Astrocyte of the cerebellum (primary cell): ENCODE measurements around the gene SPTBN1.

Experiments
- DNase-seq: peaks from one replicate; pipeline ENCODE4 v3.0.0-alpha.2; 2011; ENCODE audit warnings: low read depth
- H3K4me3 ChIP-seq: 2 replicates; pipeline ENCODE4 v1.5.1; 2011; ENCODE audit warnings: mild to moderate bottlenecking, low read depth, low read length, moderate library complexity
- in situ Hi-C: cut with HindIII; loops from 2 replicates; pipeline ENCODE4 v1.10.0; 2017; ENCODE audit warnings: low sequenced_read_pairs
- TF ChIP-seq, protein P1 (sequence below): IDR thresholded peaks from 2 replicates; pipeline ENCODE4 v1.5.1; 2012; ENCODE audit warnings: low read length, low read depth, moderate library complexity, mild to moderate bottlenecking; ENCODE audit errors: missing control alignments

The SPTBN1 gene

DNA sequence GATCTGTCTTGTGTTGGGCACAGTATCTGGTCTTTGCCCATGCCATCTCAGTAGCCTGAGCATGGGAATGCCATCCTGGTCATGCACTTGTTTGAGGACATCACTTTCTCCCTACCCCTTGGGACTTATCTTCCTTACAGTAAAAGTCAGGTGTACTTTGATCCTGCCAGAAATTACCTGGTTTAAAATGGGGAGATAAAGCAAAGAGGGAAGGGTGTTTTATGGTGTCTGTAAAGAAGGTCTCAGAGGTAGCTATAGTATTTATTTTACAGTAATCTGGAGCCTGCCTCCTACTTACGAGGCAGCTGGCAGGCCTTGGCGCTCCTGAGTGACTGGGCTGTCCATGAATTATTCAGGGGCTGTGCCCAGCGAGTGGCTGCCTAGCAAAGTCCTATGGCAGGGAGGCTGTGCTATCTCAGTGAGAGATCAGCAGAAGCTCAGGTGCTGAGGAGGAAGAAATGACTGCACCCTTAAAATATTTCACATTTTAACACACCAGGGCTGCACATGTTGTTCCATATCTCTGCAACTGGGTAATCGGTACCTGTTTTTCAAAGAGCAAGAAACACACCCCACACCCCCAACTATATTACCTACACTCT is 93.9 kb downstream of the SPTBN1 start:
- H3K4me3 ChIP-seq, result no peak overlapping the region
- in situ Hi-C loops, result no loop called here
- no peak for DNase-seq
- TF ChIP-seq, protein P1, sequence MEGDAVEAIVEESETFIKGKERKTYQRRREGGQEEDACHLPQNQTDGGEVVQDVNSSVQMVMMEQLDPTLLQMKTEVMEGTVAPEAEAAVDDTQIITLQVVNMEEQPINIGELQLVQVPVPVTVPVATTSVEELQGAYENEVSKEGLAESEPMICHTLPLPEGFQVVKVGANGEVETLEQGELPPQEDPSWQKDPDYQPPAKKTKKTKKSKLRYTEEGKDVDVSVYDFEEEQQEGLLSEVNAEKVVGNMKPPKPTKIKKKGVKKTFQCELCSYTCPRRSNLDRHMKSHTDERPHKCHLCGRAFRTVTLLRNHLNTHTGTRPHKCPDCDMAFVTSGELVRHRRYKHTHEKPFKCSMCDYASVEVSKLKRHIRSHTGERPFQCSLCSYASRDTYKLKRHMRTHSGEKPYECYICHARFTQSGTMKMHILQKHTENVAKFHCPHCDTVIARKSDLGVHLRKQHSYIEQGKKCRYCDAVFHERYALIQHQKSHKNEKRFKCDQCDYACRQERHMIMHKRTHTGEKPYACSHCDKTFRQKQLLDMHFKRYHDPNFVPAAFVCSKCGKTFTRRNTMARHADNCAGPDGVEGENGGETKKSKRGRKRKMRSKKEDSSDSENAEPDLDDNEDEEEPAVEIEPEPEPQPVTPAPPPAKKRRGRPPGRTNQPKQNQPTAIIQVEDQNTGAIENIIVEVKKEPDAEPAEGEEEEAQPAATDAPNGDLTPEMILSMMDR, result no peak

DNA sequence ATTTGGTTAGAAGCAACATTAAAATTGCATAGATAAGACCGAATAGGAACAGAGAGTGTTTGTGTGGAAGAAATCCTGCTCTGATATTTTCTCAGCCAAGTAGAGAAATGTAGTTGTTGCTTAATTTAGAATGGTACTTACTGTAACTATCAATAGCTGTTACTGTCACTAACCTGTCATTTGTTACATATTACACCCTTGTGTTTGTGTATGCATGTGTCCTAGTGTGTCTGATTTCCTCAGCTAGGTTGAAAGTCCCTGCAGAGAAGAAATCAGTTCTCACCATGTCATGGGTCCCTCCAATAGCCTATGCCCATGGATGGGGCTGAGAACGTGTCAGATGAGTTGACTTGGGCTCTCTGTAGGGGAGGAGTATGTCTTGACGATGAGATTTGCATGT is 94.4 kb downstream of the SPTBN1 start:
- H3K4me3 ChIP-seq, result no peak overlapping the region
- no peak for DNase-seq
- TF ChIP-seq, protein P1, result no peak
- in situ Hi-C loops, result no loop called here

DNA sequence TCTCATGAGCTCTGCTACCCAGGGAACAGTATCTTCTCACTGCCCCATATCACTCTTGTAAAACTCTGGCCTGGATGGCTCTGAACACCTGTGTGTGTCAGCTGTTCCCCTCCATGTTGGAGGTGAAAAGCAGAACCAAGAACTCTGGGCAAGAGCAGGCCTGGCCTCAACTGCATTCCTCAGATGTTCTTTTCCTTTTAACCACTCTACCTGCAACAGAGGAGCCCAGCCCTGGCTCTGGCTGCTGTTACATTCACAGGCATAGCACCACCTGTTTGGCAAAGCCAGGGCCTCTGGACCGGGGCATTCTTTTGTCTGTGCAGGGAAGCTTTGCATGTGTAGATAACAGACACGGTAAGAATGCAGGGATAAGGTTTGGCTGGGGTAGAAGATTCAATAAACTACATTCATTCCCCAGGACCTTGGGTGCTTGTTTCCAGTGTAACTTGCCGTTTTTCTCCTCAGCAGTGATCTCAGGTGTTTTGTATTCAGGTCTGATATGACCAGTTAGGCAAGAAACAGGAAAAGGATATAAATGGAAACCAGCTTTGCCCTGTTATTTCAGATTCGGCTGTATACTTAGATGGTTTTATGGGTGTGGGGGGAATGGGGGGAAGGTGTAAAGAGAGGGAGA is 95.1 kb downstream of the SPTBN1 start:
- in situ Hi-C loops, result no loop called here
- H3K4me3 ChIP-seq, result no peak overlapping the region
- DNase-seq, result no peak
- TF ChIP-seq, protein P1, result no peak

DNA sequence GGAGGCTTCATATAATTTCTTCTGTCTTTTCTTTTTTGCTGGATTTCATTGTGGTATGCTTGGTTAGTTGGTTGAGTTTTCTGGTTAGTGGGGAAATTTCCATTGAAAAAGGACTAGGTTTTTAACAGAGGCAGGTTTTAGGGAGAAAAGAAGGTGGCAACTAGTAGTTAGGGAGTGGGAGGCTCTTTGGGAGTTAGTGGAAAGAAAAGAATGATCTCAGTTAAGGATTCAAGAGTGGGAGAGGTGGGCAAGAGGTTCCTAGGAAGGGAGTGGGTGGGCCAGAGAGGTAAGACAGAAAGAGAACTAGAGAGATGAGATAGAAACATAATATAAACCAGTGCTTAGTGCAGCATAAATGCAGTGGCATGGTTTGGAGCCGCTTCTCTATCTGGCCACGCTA is 96.9 kb downstream of the SPTBN1 start:
- TF ChIP-seq, protein P1, result no peak
- DNase-seq, result no peak
- no peak overlapping the region for H3K4me3 ChIP-seq
- in situ Hi-C loops, result no loop called here

DNA sequence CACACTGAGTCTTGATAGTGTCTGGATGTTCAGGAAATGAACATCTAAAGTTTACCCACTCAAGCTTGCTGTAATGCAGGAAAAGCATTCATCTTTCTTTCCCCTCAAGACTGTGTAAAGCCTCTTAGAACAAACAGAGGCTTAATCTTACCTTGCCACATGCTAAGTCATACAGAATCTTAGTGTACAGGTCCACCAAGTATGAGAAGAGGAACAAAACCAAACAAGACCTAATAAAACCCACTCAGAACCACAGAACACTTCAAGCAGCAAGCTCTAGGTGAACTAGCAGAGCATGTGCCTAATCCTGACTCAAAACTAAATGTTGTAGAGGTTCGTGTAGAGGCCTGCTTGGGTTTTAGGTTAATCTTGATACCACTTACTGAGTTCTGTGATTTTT is 97.6 kb downstream of the SPTBN1 start:
- in situ Hi-C loops, result no loop called here
- TF ChIP-seq, protein P1, result no peak
- no peak overlapping the region for H3K4me3 ChIP-seq
- no peak for DNase-seq

DNA sequence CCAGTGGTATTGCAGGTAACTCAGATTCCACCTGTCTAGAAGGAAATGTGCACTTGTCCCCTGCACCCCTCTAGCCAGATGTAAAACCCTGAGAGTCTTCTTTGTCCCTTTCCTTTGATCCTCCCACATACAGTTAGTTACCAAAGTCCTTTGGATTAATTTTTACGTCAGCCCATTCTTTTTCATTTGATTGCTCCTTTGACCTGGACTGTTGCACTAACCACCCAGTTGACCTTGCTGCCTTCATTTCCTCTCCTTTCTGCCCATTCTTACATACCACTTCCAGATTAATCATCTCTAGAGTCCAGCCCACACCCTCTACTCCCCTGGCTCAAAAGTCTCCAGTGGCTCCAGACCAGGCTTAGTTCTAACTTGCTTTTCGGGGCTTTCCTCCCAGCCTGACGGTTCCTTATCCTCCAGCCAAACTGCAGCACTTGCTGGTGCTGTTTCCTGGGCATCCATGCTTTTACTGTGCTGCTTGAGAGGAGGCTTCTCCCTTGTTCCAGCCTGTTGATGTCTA is 99.3 kb downstream of the SPTBN1 start:
- no peak for DNase-seq
- H3K4me3 ChIP-seq, result no peak overlapping the region
- in situ Hi-C loops, result no loop called here
- TF ChIP-seq, protein P1, result no peak
